Measurements from ENCODE around the gene PLD5.

PLD5 gene

GRCh38 chr1:242515555-242515954, 8.9 kb downstream of the PLD5 start:
- Histone ChIP-seq H3K9me3 (ENCODE audit: control insufficient read depth, insufficient read depth, low read length) (no peaks in the 10 kb centered on the region), H3K27ac (ENCODE audit: low read depth, low read length) (no peak overlapping the region), H4K20me1 (ENCODE audit: control insufficient read depth, insufficient read depth, low read depth, low read length) (no peaks in the 10 kb centered on the region), H3K9me2 (replicated peaks; ENCODE audit: control insufficient read depth, low read length) (no peaks in the 10 kb centered on the region), H3K4me3 (ENCODE audit: low read length) (no peak overlapping the region), H3K27me3 (ENCODE audit: control insufficient read depth, low read length) (no peaks in the 10 kb centered on the region), H3K36me3 (ENCODE audit: control insufficient read depth, low read length) (no peaks in the 10 kb centered on the region), H3K4me2 (ENCODE audit: low read length) (no peak overlapping the region), H3K4me1 (ENCODE audit: control insufficient read depth, low read length) (no peaks in the 10 kb centered on the region), H3F3A (ENCODE audit: control insufficient read depth, insufficient read depth) (no peaks in the 10 kb centered on the region), H3K79me2 (ENCODE audit: control insufficient read depth, low read length) (no peaks in the 10 kb centered on the region)
- TF ChIP-seq EZH2phosphoT487 (IDR thresholded peaks at IDR 0.05; ENCODE audit: borderline replicate concordance, low read length) (no peak), CTCF (IDR thresholded peaks at IDR 0.05; ENCODE audit: low read depth, low read length, poor library complexity, severe bottlenecking) (no peak)

GRCh38 chr1:242506724-242507123, 17.8 kb downstream of the PLD5 start:
- Histone ChIP-seq H3K79me2 (ENCODE audit: control insufficient read depth, low read length) (no peaks in the 10 kb centered on the region), H3K9me2 (replicated peaks; ENCODE audit: control insufficient read depth, low read length) (no peaks in the 10 kb centered on the region), H4K20me1 (ENCODE audit: control insufficient read depth, insufficient read depth, low read depth, low read length) (no peaks in the 10 kb centered on the region), H3K36me3 (ENCODE audit: control insufficient read depth, low read length) (no peaks in the 10 kb centered on the region), H3K4me1 (ENCODE audit: control insufficient read depth, low read length) (no peaks in the 10 kb centered on the region), H3F3A (ENCODE audit: control insufficient read depth, insufficient read depth) (no peaks in the 10 kb centered on the region), H3K4me3 (ENCODE audit: low read length) (no peak overlapping the region), H3K27ac (ENCODE audit: low read depth, low read length) (no peak overlapping the region), H3K9me3 (ENCODE audit: control insufficient read depth, insufficient read depth, low read length) (no peaks in the 10 kb centered on the region), H3K4me2 (ENCODE audit: low read length) (no peak overlapping the region), H3K27me3 (ENCODE audit: control insufficient read depth, low read length) (no peaks in the 10 kb centered on the region)
- TF ChIP-seq CTCF (IDR thresholded peaks at IDR 0.05; ENCODE audit: low read depth, low read length, poor library complexity, severe bottlenecking) = no peak
- TF ChIP-seq EZH2phosphoT487 (IDR thresholded peaks at IDR 0.05; ENCODE audit: borderline replicate concordance, low read length) = no peak

GRCh38 chr1:242489545-242489944, 35.0 kb downstream of the PLD5 start:
- Histone ChIP-seq H3K27ac (ENCODE audit: low read depth, low read length) (no peak overlapping the region), H3K27me3 (ENCODE audit: control insufficient read depth, low read length) (no peaks in the 10 kb centered on the region), H3F3A (ENCODE audit: control insufficient read depth, insufficient read depth) (no peaks in the 10 kb centered on the region), H3K36me3 (ENCODE audit: control insufficient read depth, low read length) (no peaks in the 10 kb centered on the region), H3K4me2 (ENCODE audit: low read length) (no peak overlapping the region), H3K4me3 (ENCODE audit: low read length) (no peak overlapping the region), H3K79me2 (ENCODE audit: control insufficient read depth, low read length) (no peaks in the 10 kb centered on the region), H3K9me2 (replicated peaks; ENCODE audit: control insufficient read depth, low read length) (no peaks in the 10 kb centered on the region), H4K20me1 (ENCODE audit: control insufficient read depth, insufficient read depth, low read depth, low read length) (no peaks in the 10 kb centered on the region), H3K9me3 (ENCODE audit: control insufficient read depth, insufficient read depth, low read length) (no peaks in the 10 kb centered on the region), H3K4me1 (ENCODE audit: control insufficient read depth, low read length) (no peaks in the 10 kb centered on the region)
- TF ChIP-seq EZH2phosphoT487 (IDR thresholded peaks at IDR 0.05; ENCODE audit: borderline replicate concordance, low read length) (no peak), CTCF (IDR thresholded peaks at IDR 0.05; ENCODE audit: low read depth, low read length, poor library complexity, severe bottlenecking) (no peak)

- no peak overlapping the region for H3K4me2 ChIP-seq (ENCODE audit: low read length)
- H3K27ac ChIP-seq (ENCODE audit: low read depth, low read length) = no peak overlapping the region
- no peaks in the 10 kb centered on the region for H3K9me3 ChIP-seq (ENCODE audit: control insufficient read depth, insufficient read depth, low read length)
- H3K4me3 ChIP-seq (ENCODE audit: low read length) = no peak overlapping the region
- H3K9me2 ChIP-seq (replicated peaks; ENCODE audit: control insufficient read depth, low read length) = no peaks in the 10 kb centered on the region
- H3F3A ChIP-seq (ENCODE audit: control insufficient read depth, insufficient read depth) = no peaks in the 10 kb centered on the region
- H4K20me1 ChIP-seq (ENCODE audit: control insufficient read depth, insufficient read depth, low read depth, low read length) = no peaks in the 10 kb centered on the region
- H3K36me3 ChIP-seq (ENCODE audit: control insufficient read depth, low read length) = no peaks in the 10 kb centered on the region
- no peaks in the 10 kb centered on the region for H3K79me2 ChIP-seq (ENCODE audit: control insufficient read depth, low read length)
- no peaks in the 10 kb centered on the region for H3K4me1 ChIP-seq (ENCODE audit: control insufficient read depth, low read length)
- TF ChIP-seq EZH2phosphoT487 (IDR thresholded peaks at IDR 0.05; ENCODE audit: borderline replicate concordance, low read length) = no peak
- no peak for TF ChIP-seq CTCF (IDR thresholded peaks at IDR 0.05; ENCODE audit: low read depth, low read length, poor library complexity, severe bottlenecking)
- H3K27me3 ChIP-seq (ENCODE audit: control insufficient read depth, low read length) = no peaks in the 10 kb centered on the region
These were observed 46.6 kb downstream of the PLD5 start for GRCh38 chr1:242477944-242478343.

Data from DOHH2 (cell line).